PFSK-1 (cell line): ENCODE data around the gene HEMGN.

Experiments
- FOXP2 ChIP-seq: optimal IDR thresholded peaks from 2 replicates; pipeline ENCODE3; 2011; ENCODE audit warnings: borderline replicate concordance, control low read depth, inconsistent platforms; ENCODE audit not compliant: insufficient read depth; ENCODE audit errors: extremely low read length, extremely low read depth
- POLR2AphosphoS5 ChIP-seq: IDR thresholded peaks from 2 replicates; pipeline ENCODE4 v1.6.1; 2012; ENCODE audit warnings: low read depth, mild to moderate bottlenecking, control low read depth, low read length, moderate library complexity
- SIN3A ChIP-seq: IDR thresholded peaks from 2 replicates; pipeline ENCODE4 v1.6.1; 2012; ENCODE audit warnings: mild to moderate bottlenecking, low read length, moderate library complexity, borderline replicate concordance; ENCODE audit not compliant: insufficient read depth
- TAF1 ChIP-seq: IDR thresholded peaks from 2 replicates; pipeline ENCODE4 v1.6.1; 2012; ENCODE audit warnings: low read length, control low read depth, borderline replicate concordance; ENCODE audit not compliant: insufficient read depth
- TF ChIP-seq, protein P1 (sequence below), 2 experiments: IDR thresholded peaks; 2 replicates each; pipeline versions ENCODE4 v1.6.1 to v1.8.0; 2011 to 2012; ENCODE audit warnings: low read depth in 2 of 2, low read length in 2 of 2, control low read depth in 1 of 2, inconsistent platforms in 1 of 2, mild to moderate bottlenecking in 1 of 2, moderate library complexity in 1 of 2; ENCODE audit not compliant: insufficient read depth in 1 of 2

Gene HEMGN

GRCh38 chr9:97983589-97984187, 45.7 kb upstream of the HEMGN start:
- TF ChIP-seq TAF1 (no peak), SIN3A (no peak), FOXP2 (no peak), POLR2AphosphoS5 (no peak)
- TF ChIP-seq, protein P1, sequence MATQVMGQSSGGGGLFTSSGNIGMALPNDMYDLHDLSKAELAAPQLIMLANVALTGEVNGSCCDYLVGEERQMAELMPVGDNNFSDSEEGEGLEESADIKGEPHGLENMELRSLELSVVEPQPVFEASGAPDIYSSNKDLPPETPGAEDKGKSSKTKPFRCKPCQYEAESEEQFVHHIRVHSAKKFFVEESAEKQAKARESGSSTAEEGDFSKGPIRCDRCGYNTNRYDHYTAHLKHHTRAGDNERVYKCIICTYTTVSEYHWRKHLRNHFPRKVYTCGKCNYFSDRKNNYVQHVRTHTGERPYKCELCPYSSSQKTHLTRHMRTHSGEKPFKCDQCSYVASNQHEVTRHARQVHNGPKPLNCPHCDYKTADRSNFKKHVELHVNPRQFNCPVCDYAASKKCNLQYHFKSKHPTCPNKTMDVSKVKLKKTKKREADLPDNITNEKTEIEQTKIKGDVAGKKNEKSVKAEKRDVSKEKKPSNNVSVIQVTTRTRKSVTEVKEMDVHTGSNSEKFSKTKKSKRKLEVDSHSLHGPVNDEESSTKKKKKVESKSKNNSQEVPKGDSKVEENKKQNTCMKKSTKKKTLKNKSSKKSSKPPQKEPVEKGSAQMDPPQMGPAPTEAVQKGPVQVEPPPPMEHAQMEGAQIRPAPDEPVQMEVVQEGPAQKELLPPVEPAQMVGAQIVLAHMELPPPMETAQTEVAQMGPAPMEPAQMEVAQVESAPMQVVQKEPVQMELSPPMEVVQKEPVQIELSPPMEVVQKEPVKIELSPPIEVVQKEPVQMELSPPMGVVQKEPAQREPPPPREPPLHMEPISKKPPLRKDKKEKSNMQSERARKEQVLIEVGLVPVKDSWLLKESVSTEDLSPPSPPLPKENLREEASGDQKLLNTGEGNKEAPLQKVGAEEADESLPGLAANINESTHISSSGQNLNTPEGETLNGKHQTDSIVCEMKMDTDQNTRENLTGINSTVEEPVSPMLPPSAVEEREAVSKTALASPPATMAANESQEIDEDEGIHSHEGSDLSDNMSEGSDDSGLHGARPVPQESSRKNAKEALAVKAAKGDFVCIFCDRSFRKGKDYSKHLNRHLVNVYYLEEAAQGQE (IDR thresholded peaks at IDR 0.05; ENCODE audit: insufficient read depth in 1 of 2, low read depth in 2 of 2, low read length in 2 of 2): no peak

GRCh38 chr9:97982683-97983588, 45.0 kb upstream of the HEMGN start, which contains the start of gene ANP32B:
ANP32B (plus strand) TSS chr9:97983341; CDS start chr9:97983556, 215 bp downstream.
- TF ChIP-seq SIN3A: no peak
- peak; percentile 46; the same call in 1 of the 2 replicates for TF ChIP-seq POLR2AphosphoS5
- TF ChIP-seq, protein P1 (IDR thresholded peaks at IDR 0.05; ENCODE audit: insufficient read depth in 1 of 2, low read depth in 2 of 2, low read length in 2 of 2): no peak
- TF ChIP-seq FOXP2: peak; percentile 41
- peak; percentile 88 for TF ChIP-seq TAF1

- TF ChIP-seq TAF1: no peak
- TF ChIP-seq, protein P1 (IDR thresholded peaks at IDR 0.05; ENCODE audit: insufficient read depth in 1 of 2, low read depth in 2 of 2, low read length in 2 of 2): no peak
Measured at GRCh38 chr9:97981846-97982682, 44.1 kb upstream of the HEMGN start.

DNA sequence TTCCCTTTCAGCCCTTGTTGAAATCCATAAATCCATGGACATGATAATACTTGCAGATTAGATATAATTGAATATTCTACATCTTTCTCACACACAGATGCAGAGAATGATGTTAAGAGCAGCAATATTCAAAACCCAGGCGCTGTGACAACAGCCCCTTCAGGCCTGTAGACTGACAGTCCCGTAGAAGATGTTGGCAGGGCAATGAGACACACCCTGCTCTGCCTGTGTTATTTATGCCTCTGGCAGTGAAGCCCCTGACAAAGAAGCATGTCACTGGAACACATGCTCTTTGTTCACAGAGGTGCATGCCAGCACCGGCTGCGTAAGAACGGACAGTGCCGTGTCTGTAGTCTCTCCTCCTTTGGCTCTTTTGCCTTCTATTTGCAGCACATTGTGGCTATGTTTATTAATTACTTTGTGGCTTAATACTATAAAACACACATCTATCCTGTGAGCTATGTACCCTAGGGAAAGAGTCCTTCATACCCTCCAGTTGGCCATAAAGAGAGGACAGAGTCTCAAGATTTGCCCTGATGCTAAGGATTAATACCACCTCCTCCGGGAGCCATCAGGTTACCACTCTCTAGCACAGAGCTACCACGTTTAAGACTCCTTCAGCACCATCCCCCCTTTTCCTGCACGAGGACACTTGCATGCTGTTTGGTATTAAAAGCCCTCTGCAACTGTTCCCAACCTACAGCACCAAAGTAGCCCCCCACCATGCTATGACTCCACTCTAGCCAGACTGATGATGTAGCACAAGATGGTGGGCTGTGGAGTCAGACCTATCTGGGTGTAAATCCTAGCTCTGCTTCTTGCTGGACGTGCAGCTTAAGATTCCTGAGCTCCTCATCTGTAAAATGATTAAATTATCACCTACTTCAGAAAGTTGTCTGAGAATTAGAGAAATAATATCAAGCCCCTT, 43.2 kb upstream of the HEMGN start:
- TF ChIP-seq, protein P1 (IDR thresholded peaks at IDR 0.05; ENCODE audit: insufficient read depth in 1 of 2, low read depth in 2 of 2, low read length in 2 of 2): no peak
- TF ChIP-seq SIN3A: no peak
- TF ChIP-seq POLR2AphosphoS5: no peak
- TF ChIP-seq FOXP2: no peak
- no peak for TF ChIP-seq TAF1
